ENCODE results near the gene CPNE9. TPM values are rescaled to one million over a fixed set of nuclear protein-coding genes. Genes with fewer than 3 reads are reported as not detected.

CPNE9 gene
- total and polyA plus RNA-seq, 2 of the 13 experiments (the other 11 are each of a cell fraction or from before 2014, with no cell fraction given), result 0.20 TPM; not detected in 1

DNA sequence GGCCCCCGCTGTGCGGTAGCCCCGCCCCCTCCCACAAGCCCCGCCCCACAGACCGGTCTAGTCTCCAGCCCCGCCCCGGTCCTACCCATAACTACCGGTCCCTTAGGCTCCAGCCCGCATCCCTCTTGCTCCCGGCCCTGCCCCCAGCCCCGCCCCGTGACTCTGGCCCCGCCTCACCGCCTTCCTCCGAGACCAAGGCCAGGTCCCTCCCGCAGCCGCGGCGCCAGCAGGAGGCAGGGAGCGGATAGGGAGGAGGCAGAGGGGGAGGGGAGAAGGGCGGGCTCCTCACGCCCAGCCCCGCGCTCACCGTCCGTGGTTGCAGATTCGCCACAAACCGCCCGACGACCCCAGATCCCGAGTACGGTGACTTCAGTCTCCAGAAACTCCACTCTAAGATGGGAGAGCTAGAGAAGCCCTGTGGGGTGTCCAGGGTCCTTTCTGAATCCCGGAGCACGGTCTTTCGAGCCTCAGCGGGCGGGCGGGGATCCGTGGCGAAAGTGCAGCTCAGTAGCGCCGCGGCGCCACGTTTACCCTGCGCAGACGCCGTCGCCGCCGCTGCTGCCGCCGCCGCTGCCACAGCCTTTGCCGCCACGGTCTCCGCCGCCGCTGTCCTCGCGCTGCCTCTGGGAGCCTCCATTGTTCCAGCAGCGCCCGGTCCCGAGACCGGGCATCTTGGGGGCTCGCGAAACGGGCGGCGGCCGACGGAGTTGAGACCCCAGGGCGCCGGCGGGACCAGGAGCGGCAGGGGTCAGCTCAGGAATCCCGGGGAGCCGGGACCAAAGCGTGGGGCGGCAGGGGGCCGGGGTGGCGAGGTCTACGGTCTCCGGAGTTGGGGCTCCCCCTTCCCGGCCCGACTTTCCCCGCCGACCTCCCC is 27.8 kb downstream of the CPNE9 start, which contains the start of gene BRPF1 (continued):
- TF ChIP-seq, protein P1, sequence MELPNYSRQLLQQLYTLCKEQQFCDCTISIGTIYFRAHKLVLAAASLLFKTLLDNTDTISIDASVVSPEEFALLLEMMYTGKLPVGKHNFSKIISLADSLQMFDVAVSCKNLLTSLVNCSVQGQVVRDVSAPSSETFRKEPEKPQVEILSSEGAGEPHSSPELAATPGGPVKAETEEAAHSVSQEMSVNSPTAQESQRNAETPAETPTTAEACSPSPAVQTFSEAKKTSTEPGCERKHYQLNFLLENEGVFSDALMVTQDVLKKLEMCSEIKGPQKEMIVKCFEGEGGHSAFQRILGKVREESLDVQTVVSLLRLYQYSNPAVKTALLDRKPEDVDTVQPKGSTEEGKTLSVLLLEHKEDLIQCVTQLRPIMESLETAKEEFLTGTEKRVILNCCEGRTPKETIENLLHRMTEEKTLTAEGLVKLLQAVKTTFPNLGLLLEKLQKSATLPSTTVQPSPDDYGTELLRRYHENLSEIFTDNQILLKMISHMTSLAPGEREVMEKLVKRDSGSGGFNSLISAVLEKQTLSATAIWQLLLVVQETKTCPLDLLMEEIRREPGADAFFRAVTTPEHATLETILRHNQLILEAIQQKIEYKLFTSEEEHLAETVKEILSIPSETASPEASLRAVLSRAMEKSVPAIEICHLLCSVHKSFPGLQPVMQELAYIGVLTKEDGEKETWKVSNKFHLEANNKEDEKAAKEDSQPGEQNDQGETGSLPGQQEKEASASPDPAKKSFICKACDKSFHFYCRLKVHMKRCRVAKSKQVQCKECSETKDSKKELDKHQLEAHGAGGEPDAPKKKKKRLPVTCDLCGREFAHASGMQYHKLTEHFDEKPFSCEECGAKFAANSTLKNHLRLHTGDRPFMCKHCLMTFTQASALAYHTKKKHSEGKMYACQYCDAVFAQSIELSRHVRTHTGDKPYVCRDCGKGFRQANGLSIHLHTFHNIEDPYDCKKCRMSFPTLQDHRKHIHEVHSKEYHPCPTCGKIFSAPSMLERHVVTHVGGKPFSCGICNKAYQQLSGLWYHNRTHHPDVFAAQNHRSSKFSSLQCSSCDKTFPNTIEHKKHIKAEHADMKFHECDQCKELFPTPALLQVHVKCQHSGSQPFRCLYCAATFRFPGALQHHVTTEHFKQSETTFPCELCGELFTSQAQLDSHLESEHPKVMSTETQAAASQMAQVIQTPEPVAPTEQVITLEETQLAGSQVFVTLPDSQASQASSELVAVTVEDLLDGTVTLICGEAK (IDR thresholded peaks at IDR 0.05), result no peak
- TF ChIP-seq, protein P1 (CRISPR knock-in tag; IDR thresholded peaks at IDR 0.05), result peak; percentile 75; the same call in 1 of the 2 replicates
- TF ChIP-seq, protein P2, sequence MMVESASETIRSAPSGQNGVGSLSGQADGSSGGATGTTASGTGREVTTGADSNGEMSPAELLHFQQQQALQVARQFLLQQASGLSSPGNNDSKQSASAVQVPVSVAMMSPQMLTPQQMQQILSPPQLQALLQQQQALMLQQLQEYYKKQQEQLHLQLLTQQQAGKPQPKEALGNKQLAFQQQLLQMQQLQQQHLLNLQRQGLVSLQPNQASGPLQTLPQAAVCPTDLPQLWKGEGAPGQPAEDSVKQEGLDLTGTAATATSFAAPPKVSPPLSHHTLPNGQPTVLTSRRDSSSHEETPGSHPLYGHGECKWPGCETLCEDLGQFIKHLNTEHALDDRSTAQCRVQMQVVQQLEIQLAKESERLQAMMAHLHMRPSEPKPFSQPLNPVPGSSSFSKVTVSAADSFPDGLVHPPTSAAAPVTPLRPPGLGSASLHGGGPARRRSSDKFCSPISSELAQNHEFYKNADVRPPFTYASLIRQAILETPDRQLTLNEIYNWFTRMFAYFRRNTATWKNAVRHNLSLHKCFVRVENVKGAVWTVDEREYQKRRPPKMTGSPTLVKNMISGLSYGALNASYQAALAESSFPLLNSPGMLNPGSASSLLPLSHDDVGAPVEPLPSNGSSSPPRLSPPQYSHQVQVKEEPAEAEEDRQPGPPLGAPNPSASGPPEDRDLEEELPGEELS (CRISPR knock-in tag; IDR thresholded peaks at IDR 0.05), result peak; percentile 42; the same call in 1 of the 2 replicates
- TF ChIP-seq ZNF546 (CRISPR knock-in tag; conservative IDR thresholded peaks at IDR 0.05) (peak; percentile 81; the same call in 1 of the 2 replicates), NFE2 (CRISPR knock-in tag; IDR thresholded peaks at IDR 0.05) (no peak), HDAC2 (CRISPR knock-in tag; IDR thresholded peaks at IDR 0.05) (peak; percentile 50; the same call in 1 of the 2 replicates)
- TF ChIP-seq, protein P3, sequence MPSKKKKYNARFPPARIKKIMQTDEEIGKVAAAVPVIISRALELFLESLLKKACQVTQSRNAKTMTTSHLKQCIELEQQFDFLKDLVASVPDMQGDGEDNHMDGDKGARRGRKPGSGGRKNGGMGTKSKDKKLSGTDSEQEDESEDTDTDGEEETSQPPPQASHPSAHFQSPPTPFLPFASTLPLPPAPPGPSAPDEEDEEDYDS (CRISPR knock-in tag; IDR thresholded peaks at IDR 0.05), result peak; percentile 59
- TF ChIP-seq, protein P4, sequence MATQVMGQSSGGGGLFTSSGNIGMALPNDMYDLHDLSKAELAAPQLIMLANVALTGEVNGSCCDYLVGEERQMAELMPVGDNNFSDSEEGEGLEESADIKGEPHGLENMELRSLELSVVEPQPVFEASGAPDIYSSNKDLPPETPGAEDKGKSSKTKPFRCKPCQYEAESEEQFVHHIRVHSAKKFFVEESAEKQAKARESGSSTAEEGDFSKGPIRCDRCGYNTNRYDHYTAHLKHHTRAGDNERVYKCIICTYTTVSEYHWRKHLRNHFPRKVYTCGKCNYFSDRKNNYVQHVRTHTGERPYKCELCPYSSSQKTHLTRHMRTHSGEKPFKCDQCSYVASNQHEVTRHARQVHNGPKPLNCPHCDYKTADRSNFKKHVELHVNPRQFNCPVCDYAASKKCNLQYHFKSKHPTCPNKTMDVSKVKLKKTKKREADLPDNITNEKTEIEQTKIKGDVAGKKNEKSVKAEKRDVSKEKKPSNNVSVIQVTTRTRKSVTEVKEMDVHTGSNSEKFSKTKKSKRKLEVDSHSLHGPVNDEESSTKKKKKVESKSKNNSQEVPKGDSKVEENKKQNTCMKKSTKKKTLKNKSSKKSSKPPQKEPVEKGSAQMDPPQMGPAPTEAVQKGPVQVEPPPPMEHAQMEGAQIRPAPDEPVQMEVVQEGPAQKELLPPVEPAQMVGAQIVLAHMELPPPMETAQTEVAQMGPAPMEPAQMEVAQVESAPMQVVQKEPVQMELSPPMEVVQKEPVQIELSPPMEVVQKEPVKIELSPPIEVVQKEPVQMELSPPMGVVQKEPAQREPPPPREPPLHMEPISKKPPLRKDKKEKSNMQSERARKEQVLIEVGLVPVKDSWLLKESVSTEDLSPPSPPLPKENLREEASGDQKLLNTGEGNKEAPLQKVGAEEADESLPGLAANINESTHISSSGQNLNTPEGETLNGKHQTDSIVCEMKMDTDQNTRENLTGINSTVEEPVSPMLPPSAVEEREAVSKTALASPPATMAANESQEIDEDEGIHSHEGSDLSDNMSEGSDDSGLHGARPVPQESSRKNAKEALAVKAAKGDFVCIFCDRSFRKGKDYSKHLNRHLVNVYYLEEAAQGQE (IDR thresholded peaks at IDR 0.05; ENCODE audit: borderline replicate concordance in 1 of 2, low read depth in 1 of 2, low read length in 2 of 2), result no peak
- TF ChIP-seq, protein P5, sequence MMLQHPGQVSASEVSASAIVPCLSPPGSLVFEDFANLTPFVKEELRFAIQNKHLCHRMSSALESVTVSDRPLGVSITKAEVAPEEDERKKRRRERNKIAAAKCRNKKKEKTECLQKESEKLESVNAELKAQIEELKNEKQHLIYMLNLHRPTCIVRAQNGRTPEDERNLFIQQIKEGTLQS (CRISPR knock-in tag; IDR thresholded peaks at IDR 0.05), result no peak

Data from HepG2 (cell line).